D721Med (cell line): ENCODE results near the gene CAPN9.
A peak's percentile ranks its signal among the peaks of the same experiment; 100 is the strongest.

Source experiments
- DNase-seq: peaks from one replicate; pipeline ENCODE4 v3.0.0; 2011; ENCODE audit warnings: low spot score; ENCODE audit not compliant: insufficient read length
- FAIRE-seq: peaks from 2 replicates; lab custom pipeline; 2011; peaks lifted over from hg19 to GRCh38; lab: Jason Lieb, UNC
- CTCF ChIP-seq: IDR thresholded peaks from 2 replicates; pipeline ENCODE4 v1.5.1; 2012; ENCODE audit warnings: mild to moderate bottlenecking, control low read depth; ENCODE audit not compliant: insufficient read depth; ENCODE audit errors: missing control alignments

CAPN9 gene

GRCh38 chr1:230827081-230827681 lies 80.0 kb downstream of the CAPN9 start:
- TF ChIP-seq CTCF = no peak
- FAIRE-seq (no peak), DNase-seq (no peak)

- FAIRE-seq (no peak), DNase-seq (no peak)
- TF ChIP-seq CTCF = no peak
These were observed 80.6 kb downstream of the CAPN9 start for GRCh38 chr1:230827801-230828200.

- DNase-seq = no peak
- no peak for TF ChIP-seq CTCF
- no peak for FAIRE-seq
These were observed 81.2 kb downstream of the CAPN9 start for GRCh38 chr1:230828421-230828820.

- FAIRE-seq = no peak
- no peak for TF ChIP-seq CTCF
- no peak for DNase-seq
These were observed 84.6 kb downstream of the CAPN9 start for GRCh38 chr1:230831771-230832170.

- TF ChIP-seq CTCF = no peak
- DNase-seq = no peak
- FAIRE-seq = no peak
These were observed 85.3 kb downstream of the CAPN9 start for GRCh38 chr1:230832476-230832875.

GRCh38 chr1:230833511-230833910 lies 86.3 kb downstream of the CAPN9 start:
- TF ChIP-seq CTCF = no peak
- DNase-seq (peak; percentile 73), FAIRE-seq (peak; percentile 99)

GRCh38 chr1:230834292-230834691 lies 87.1 kb downstream of the CAPN9 start:
- FAIRE-seq = no peak
- no peak for DNase-seq
- TF ChIP-seq CTCF = no peak
